OCI-LY1 (cell line): ENCODE results near the gene KRTAP12-2.

Experiments
- H2AFZ ChIP-seq: fragments of 200-600 bp; sonication (generic), shearing (Covaris generic); 2 replicates; pipeline ENCODE4 v1.6.0; 2014; ENCODE audit warnings: antibody characterized with exemption, mild to moderate bottlenecking, low read length
- H3F3A ChIP-seq: fragments of 200-600 bp; sonication (generic), shearing (Covaris generic); 2 replicates; pipeline ENCODE4 v1.6.0; 2014; ENCODE audit warnings: mild to moderate bottlenecking, antibody characterized with exemption, low read length, moderate library complexity; ENCODE audit not compliant: insufficient read depth
- H3K27ac ChIP-seq: fragments of 200-600 bp; sonication (generic); 2 replicates; pipeline ENCODE4 v1.5.1; 2014; ENCODE audit warnings: low read length, mixed run types, mild to moderate bottlenecking, low read depth; ENCODE audit not compliant: poor library complexity, severe bottlenecking
- H3K27me3 ChIP-seq: fragments of 200-600 bp; sonication (generic); 2 replicates; pipeline ENCODE4 v1.6.0; 2014; ENCODE audit warnings: antibody characterized with exemption, mild to moderate bottlenecking, low read length, moderate library complexity; ENCODE audit not compliant: insufficient read depth
- H3K36me3 ChIP-seq: fragments of 200-600 bp; sonication (generic); 2 replicates; pipeline ENCODE4 v1.6.1; 2014; ENCODE audit warnings: mild to moderate bottlenecking, antibody characterized with exemption, low read length, moderate library complexity, mixed read lengths; ENCODE audit not compliant: insufficient read depth
- H3K4me1 ChIP-seq: fragments of 200-600 bp; sonication (generic); 2 replicates; pipeline ENCODE4 v1.5.1; 2014; ENCODE audit warnings: mild to moderate bottlenecking, low read length, moderate library complexity; ENCODE audit not compliant: insufficient read depth, severe bottlenecking
- H3K4me2 ChIP-seq: fragments of 200-600 bp; sonication (generic), shearing (Covaris generic); 2 replicates; pipeline ENCODE4 v1.6.1; 2014; ENCODE audit warnings: low read length
- H3K4me3 ChIP-seq: fragments of 200-600 bp; sonication (generic); 2 replicates; pipeline ENCODE4 v1.5.1; 2014; ENCODE audit warnings: low read length, low read depth, mild to moderate bottlenecking, mixed read lengths; ENCODE audit not compliant: poor library complexity, severe bottlenecking
- H3K79me2 ChIP-seq: fragments of 200-600 bp; shearing (Covaris generic); 2 replicates; pipeline ENCODE4 v1.6.1; 2016; ENCODE audit warnings: mixed run types, low read length, mixed read lengths; ENCODE audit not compliant: insufficient read depth
- H3K9ac ChIP-seq: fragments of 200-600 bp; sonication (generic), shearing (Covaris generic); 2 replicates; pipeline ENCODE4 v1.6.1; 2014; ENCODE audit warnings: mild to moderate bottlenecking, low read length, mixed read lengths
- H3K9me2 ChIP-seq: fragments of 200-600 bp; sonication (generic), shearing (Covaris generic); 2 replicates; pipeline ENCODE4 v1.6.1; 2014; ENCODE audit warnings: low read depth, mild to moderate bottlenecking, low read length, mixed read lengths
- H3K9me3 ChIP-seq: fragments of 200-600 bp; shearing (Covaris generic); 2 replicates; pipeline ENCODE4 v1.6.1; 2014; ENCODE audit warnings: low read length, mixed read lengths
- H4K20me1 ChIP-seq: fragments of 200-600 bp; sonication (generic), shearing (Covaris generic); 2 replicates; pipeline ENCODE4 v1.6.0; 2016; ENCODE audit warnings: mild to moderate bottlenecking, low read length; ENCODE audit not compliant: insufficient read depth
- CTCF ChIP-seq: fragments of 200-600 bp; sonication (generic), shearing (Covaris generic); IDR thresholded peaks from 2 replicates; pipeline ENCODE4 v1.5.1; 2017; ENCODE audit warnings: mild to moderate bottlenecking, antibody characterized with exemption, low read length, moderate library complexity, mixed read lengths
- EZH2 ChIP-seq: fragments of 200-600 bp; sonication (generic), shearing (Covaris generic); IDR thresholded peaks from 2 replicates; pipeline ENCODE4 v1.8.0; 2017; ENCODE audit warnings: borderline replicate concordance, mixed run types, mild to moderate bottlenecking, antibody characterized with exemption, low read length, moderate library complexity, mixed read lengths

KRTAP12-2 gene

GRCh38 chr21:44619886-44620285 lies 46.8 kb downstream of the KRTAP12-2 start:
- no peak overlapping the region for H3K4me2 ChIP-seq
- H3K27ac ChIP-seq: no peak overlapping the region
- no peak overlapping the region for H3K4me3 ChIP-seq
- no peaks in the 10 kb centered on the region; the same call in 1 of the 2 replicates for H3K27me3 ChIP-seq
- TF ChIP-seq EZH2 (no peak), CTCF (no peak)
- H3K9me3 ChIP-seq: peaks cover 14% of the 10 kb centered on the region
- H3K9ac ChIP-seq: no peak overlapping the region
- H4K20me1 ChIP-seq: no peaks in the 10 kb centered on the region
- H3F3A ChIP-seq: no peaks in the 10 kb centered on the region
- H2AFZ ChIP-seq: no peak overlapping the region
- H3K36me3 ChIP-seq: no peaks in the 10 kb centered on the region
- H3K79me2 ChIP-seq: no peaks in the 10 kb centered on the region
- H3K9me2 ChIP-seq: no peaks in the 10 kb centered on the region
- peaks cover 6% of the 10 kb centered on the region for H3K4me1 ChIP-seq

- H2AFZ ChIP-seq: 0 out of 2 replicates have a peak overlapping the region, but pooled peaks have one; percentile 5
- H3K27me3 ChIP-seq: no peaks in the 10 kb centered on the region; the same call in 1 of the 2 replicates
- no peaks in the 10 kb centered on the region for H3K9me2 ChIP-seq
- H3K9me3 ChIP-seq: peaks cover 9% of the 10 kb centered on the region
- no peaks in the 10 kb centered on the region for H3F3A ChIP-seq
- H3K4me3 ChIP-seq: no peak overlapping the region
- H4K20me1 ChIP-seq: no peaks in the 10 kb centered on the region
- peaks cover 6% of the 10 kb centered on the region for H3K4me1 ChIP-seq
- H3K27ac ChIP-seq: no peak overlapping the region
- no peak overlapping the region; the same call in 1 of the 2 replicates for H3K4me2 ChIP-seq
- no peak for TF ChIP-seq EZH2
- no peak for TF ChIP-seq CTCF
- no peak overlapping the region for H3K9ac ChIP-seq
- H3K36me3 ChIP-seq: no peaks in the 10 kb centered on the region
- no peaks in the 10 kb centered on the region for H3K79me2 ChIP-seq
These were observed 47.8 kb downstream of the KRTAP12-2 start for GRCh38 chr21:44618909-44619308.

- H3K36me3 ChIP-seq: no peaks in the 10 kb centered on the region
- no peak for TF ChIP-seq EZH2
- TF ChIP-seq CTCF: peak; percentile 32; the same call in 1 of the 2 replicates
- no peaks in the 10 kb centered on the region; the same call in 1 of the 2 replicates for H3K27me3 ChIP-seq
- no peaks in the 10 kb centered on the region for H3K79me2 ChIP-seq
- H3K4me3 ChIP-seq: no peak overlapping the region
- no peak overlapping the region for H3K9ac ChIP-seq
- H4K20me1 ChIP-seq: no peaks in the 10 kb centered on the region
- no peaks in the 10 kb centered on the region for H3K9me2 ChIP-seq
- peaks cover 7% of the 10 kb centered on the region; the same call in 1 of the 2 replicates for H3K9me3 ChIP-seq
- H3K4me1 ChIP-seq: peaks cover 6% of the 10 kb centered on the region
- no peak overlapping the region for H2AFZ ChIP-seq
- H3F3A ChIP-seq: no peaks in the 10 kb centered on the region
- H3K27ac ChIP-seq: no peak overlapping the region
- no peak overlapping the region for H3K4me2 ChIP-seq
These were observed 48.2 kb downstream of the KRTAP12-2 start for GRCh38 chr21:44618504-44618903.
